ENCODE data around the gene HOXA9. TPM values are rescaled to one million over a fixed set of nuclear protein-coding genes. Genes with fewer than 3 reads are reported as not detected.

Gene HOXA9
- total and polyA plus RNA-seq, 10 of the 15 experiments (the other 5 are each of a cell fraction or from before 2014, with no cell fraction given) = not detected

DNA sequence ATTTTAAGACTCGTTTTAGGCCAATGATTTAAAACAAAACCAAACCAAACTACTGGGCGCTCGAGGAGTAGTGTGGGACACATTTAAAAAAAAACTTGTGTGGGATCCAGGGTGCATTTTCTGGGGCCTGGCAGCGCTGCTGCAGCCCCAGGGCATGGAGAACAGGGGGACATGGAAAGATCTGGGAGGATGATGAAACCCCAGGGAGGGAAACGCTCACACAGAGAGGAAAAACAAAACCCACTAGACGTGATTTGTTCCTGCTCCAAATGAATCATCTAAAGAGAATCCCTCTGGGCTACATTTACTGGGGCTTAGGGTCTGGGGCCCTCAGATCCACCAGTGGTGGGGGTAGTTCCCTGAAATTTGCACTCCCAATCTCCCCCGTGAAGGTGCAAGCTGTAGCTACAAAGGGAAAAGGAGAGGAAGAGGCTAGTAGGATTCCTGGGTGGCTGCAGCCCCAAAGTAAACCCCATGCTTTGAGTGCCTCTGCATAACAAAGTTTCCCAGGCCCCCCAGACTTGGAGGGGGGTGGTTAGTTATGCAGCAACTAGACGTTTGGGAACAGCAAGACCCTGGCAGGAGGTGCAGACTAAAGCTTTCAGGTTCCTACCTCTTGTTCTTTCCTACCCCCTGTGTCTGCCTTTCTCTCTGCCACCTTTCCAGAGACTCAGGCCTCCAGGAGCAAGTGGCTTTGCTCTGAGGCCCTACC, 49.1 kb upstream of the HOXA9 start:
- Histone ChIP-seq H3K27ac (ENCODE audit: control insufficient read depth, insufficient read depth) (no peak overlapping the region), H3K27me3 (replicated peaks in 1 of 2; ENCODE audit: control insufficient read depth in 2 of 2, insufficient read depth in 2 of 2, low read length in 1 of 2) (peaks cover 1 to 11% of the 10 kb centered on the region in 2 experiments), H3K4me2 (ENCODE audit: control insufficient read depth, insufficient read depth) (no peak overlapping the region), H3K36me3 (ENCODE audit: control insufficient read depth in 2 of 2, insufficient read depth in 2 of 2, low read length in 1 of 2) (no peaks in the 10 kb centered on the region), H4K20me1 (ENCODE audit: control insufficient read depth, insufficient read depth) (no peaks in the 10 kb centered on the region; the same call in 1 of the 2 replicates), H3K9me3 (replicated peaks; ENCODE audit: control insufficient read depth, insufficient read depth, low read length) (no peaks in the 10 kb centered on the region), H3K4me3 (no peak overlapping the region), H3K79me2 (ENCODE audit: control insufficient read depth, insufficient read depth, low read length) (no peaks in the 10 kb centered on the region), H3K4me1 (ENCODE audit: control insufficient read depth, insufficient read depth, low read length) (no peaks in the 10 kb centered on the region), H3K9ac (ENCODE audit: control insufficient read depth, insufficient read depth, low read length) (no peak overlapping the region), H2AFZ (ENCODE audit: control insufficient read depth, low read depth, low read length) (no peak overlapping the region)
- no peak for FAIRE-seq
- ChIA-PET POLR2A (no interaction called here), RAD21 (ENCODE audit: unreplicated experiment) (no interaction called here), SMC1A (ENCODE audit: uncharacterized antibody, unreplicated experiment) (no interaction called here), CTCF (no interaction called here)
- ATAC-seq = no peak
- intact Hi-C loops (cut with micrococcal nuclease; ENCODE audit: unreplicated experiment) = loop anchor here (5.0 kb wide), 1 partner anchor 363 kb away; no protein-coding TSS in a partner anchor
- in situ Hi-C loops (cut with MboI) = no loop called here
- WGBS (ENCODE audit: insufficient coverage, insufficient replicate concordance, low lambda C conversion rate, missing lambda C conversion rate) = 32% methylated on average over 8 of the region's 8 CpGs
- DNase-seq (ENCODE audit: low read depth, low spot score) = no peak
- BruUV-seq (replicated peaks) = no TSS peak
- no peak for TF ChIP-seq MEF2A (IDR thresholded peaks at IDR 0.05; ENCODE audit: insufficient read depth, low read depth, low read length)
- no peak for TF ChIP-seq CHD1 (IDR thresholded peaks at IDR 0.05; ENCODE audit: low read depth, low read length)
- no peak for TF ChIP-seq REST (IDR thresholded peaks at IDR 0.05; ENCODE audit: low read depth, low read length)
- no peak for TF ChIP-seq MYB (IDR thresholded peaks at IDR 0.05; ENCODE audit: borderline replicate concordance, low read depth, low read length)
- TF ChIP-seq NFIC (IDR thresholded peaks at IDR 0.05; ENCODE audit: low read depth, low read length) = no peak
- no peak for TF ChIP-seq SP1 (IDR thresholded peaks at IDR 0.05; ENCODE audit: low read depth, low read length)
- TF ChIP-seq NR2F1 (conservative IDR thresholded peaks at IDR 0.05) = no peak
- TF ChIP-seq YBX1 (IDR thresholded peaks at IDR 0.05) = no peak
- no peak for TF ChIP-seq ZSCAN29 (IDR thresholded peaks at IDR 0.05)
- TF ChIP-seq, protein P1, sequence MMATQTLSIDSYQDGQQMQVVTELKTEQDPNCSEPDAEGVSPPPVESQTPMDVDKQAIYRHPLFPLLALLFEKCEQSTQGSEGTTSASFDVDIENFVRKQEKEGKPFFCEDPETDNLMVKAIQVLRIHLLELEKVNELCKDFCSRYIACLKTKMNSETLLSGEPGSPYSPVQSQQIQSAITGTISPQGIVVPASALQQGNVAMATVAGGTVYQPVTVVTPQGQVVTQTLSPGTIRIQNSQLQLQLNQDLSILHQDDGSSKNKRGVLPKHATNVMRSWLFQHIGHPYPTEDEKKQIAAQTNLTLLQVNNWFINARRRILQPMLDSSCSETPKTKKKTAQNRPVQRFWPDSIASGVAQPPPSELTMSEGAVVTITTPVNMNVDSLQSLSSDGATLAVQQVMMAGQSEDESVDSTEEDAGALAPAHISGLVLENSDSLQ (IDR thresholded peaks at IDR 0.05) = no peak
- TF ChIP-seq, protein P2, sequence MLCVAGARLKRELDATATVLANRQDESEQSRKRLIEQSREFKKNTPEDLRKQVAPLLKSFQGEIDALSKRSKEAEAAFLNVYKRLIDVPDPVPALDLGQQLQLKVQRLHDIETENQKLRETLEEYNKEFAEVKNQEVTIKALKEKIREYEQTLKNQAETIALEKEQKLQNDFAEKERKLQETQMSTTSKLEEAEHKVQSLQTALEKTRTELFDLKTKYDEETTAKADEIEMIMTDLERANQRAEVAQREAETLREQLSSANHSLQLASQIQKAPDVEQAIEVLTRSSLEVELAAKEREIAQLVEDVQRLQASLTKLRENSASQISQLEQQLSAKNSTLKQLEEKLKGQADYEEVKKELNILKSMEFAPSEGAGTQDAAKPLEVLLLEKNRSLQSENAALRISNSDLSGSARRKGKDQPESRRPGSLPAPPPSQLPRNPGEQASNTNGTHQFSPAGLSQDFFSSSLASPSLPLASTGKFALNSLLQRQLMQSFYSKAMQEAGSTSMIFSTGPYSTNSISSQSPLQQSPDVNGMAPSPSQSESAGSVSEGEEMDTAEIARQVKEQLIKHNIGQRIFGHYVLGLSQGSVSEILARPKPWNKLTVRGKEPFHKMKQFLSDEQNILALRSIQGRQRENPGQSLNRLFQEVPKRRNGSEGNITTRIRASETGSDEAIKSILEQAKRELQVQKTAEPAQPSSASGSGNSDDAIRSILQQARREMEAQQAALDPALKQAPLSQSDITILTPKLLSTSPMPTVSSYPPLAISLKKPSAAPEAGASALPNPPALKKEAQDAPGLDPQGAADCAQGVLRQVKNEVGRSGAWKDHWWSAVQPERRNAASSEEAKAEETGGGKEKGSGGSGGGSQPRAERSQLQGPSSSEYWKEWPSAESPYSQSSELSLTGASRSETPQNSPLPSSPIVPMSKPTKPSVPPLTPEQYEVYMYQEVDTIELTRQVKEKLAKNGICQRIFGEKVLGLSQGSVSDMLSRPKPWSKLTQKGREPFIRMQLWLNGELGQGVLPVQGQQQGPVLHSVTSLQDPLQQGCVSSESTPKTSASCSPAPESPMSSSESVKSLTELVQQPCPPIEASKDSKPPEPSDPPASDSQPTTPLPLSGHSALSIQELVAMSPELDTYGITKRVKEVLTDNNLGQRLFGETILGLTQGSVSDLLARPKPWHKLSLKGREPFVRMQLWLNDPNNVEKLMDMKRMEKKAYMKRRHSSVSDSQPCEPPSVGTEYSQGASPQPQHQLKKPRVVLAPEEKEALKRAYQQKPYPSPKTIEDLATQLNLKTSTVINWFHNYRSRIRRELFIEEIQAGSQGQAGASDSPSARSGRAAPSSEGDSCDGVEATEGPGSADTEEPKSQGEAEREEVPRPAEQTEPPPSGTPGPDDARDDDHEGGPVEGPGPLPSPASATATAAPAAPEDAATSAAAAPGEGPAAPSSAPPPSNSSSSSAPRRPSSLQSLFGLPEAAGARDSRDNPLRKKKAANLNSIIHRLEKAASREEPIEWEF (IDR thresholded peaks at IDR 0.05; ENCODE audit: insufficient replicate concordance, low read depth, low read length) = no peak
- no peak for TF ChIP-seq ATF3 (IDR thresholded peaks at IDR 0.05; ENCODE audit: borderline replicate concordance, extremely low read depth, low read depth, low read length)
- no peak for TF ChIP-seq MEF2B (IDR thresholded peaks at IDR 0.05; ENCODE audit: partially characterized antibody, poor library complexity, severe bottlenecking)
- no peak for TF ChIP-seq CHD2 (IDR thresholded peaks at IDR 0.05; ENCODE audit: borderline replicate concordance, low read depth, low read length)

Data from GM12878 (cell line).